HepG2 (cell line): ENCODE results near the gene TTC39C. TPM values are rescaled to one million over a fixed set of nuclear protein-coding genes. Genes with fewer than 3 reads are reported as not detected.
"Not testable (repeated sequence)": the region's sequence is repeated elsewhere in the genome, so short reads cannot be mapped to it uniquely, and the experiment has no call there.

Experiments
- ATAC-seq: fragments of 200-7000 bp; cut with Tn5 transposase; 3 replicates; pipeline ENCODE4 v1.9.1; 2020; ENCODE audit warnings: mild to moderate bottlenecking, moderate library complexity
- BruUV-seq: library from RNA; stranded (reverse); fragments of 400-500 nt; replicated peaks from 2 replicates; lab custom pipeline; 2021; lab: Mats Ljungman, UMichigan
- CTCF ChIA-PET: fragments of 300-600 bp; formaldehyde crosslinking; extraction: SDS; loops from one replicate; lab custom pipeline; 2021; ENCODE audit warnings: low total read pairs, inconsistent platforms, low intra/inter-chr PET ratio; lab: Yijun Ruan, JAX
- POLR2A ChIA-PET: fragments of 350-600 bp; sonication (Branson Sonifier 250); formaldehyde crosslinking; loops from one replicate; lab custom pipeline; 2020; ENCODE audit warnings: antibody characterized with exemption, inconsistent platforms; lab: Yijun Ruan, JAX
- DNase-seq: peaks from one replicate; pipeline ENCODE4 v3.0.0-alpha.2; 2015; ENCODE audit warnings: low spot score
- FAIRE-seq: peaks from 3 replicates; lab custom pipeline; 2011; peaks lifted over from hg19 to GRCh38; lab: Jason Lieb, UNC
- H2AFZ ChIP-seq: one replicate; pipeline ENCODE4 v1.6.1; 2011; ENCODE audit warnings: low read length, inconsistent platforms
- H3K27ac ChIP-seq: fragments of 300-600 bp; 3 replicates; pipeline ENCODE4 v1.8.0; 2011; ENCODE audit warnings: mixed run types, mild to moderate bottlenecking, mixed read lengths, low read length, inconsistent platforms; ENCODE audit not compliant: insufficient read depth; ENCODE audit errors: extremely low read length
- H3K27me3 ChIP-seq, 2 experiments: fragments of 200-600 bp in 1 of 2; 2 replicates in 1 of 2; 3 replicates in 1 of 2; pipeline versions ENCODE4 v1.6.0 to v1.8.0; 2011; ENCODE audit warnings: low read length in 2 of 2, mild to moderate bottlenecking in 2 of 2, moderate library complexity in 2 of 2, inconsistent platforms in 1 of 2; ENCODE audit not compliant: insufficient read depth in 2 of 2, control insufficient read depth in 1 of 2
- H3K36me3 ChIP-seq, 2 experiments: fragments of 200-600 bp in 1 of 2; replicated peaks in 1 of 2; 2 replicates in 1 of 2; 3 replicates in 1 of 2; pipeline versions ENCODE4 v1.5.1 to v1.8.0; 2011; ENCODE audit warnings: low read length in 2 of 2, inconsistent platforms in 1 of 2; ENCODE audit not compliant: insufficient read depth in 2 of 2, control insufficient read depth in 1 of 2
- H3K4me1 ChIP-seq: 2 replicates; pipeline ENCODE4 v1.5.1; 2012; ENCODE audit warnings: low read length, inconsistent platforms; ENCODE audit not compliant: insufficient read depth
- H3K4me2 ChIP-seq: 2 replicates; pipeline ENCODE4 v1.6.0; 2011; ENCODE audit warnings: low read depth, low read length, inconsistent platforms
- H3K4me3 ChIP-seq, 3 experiments: fragments of 200-600 bp in 1 of 3; sonication (generic), shearing (Covaris generic) in 1 of 3; replicated peaks in 1 of 3; 2 replicates each; pipeline ENCODE4 v1.5.1; 2011 to 2016; ENCODE audit warnings: low read length in 3 of 3, inconsistent platforms in 2 of 3, low read depth in 2 of 3, mild to moderate bottlenecking in 2 of 3, control low read depth in 1 of 3, mixed read lengths in 1 of 3; ENCODE audit not compliant: insufficient read depth in 1 of 3
- H3K79me2 ChIP-seq: one replicate; pipeline ENCODE4 v1.6.1; 2011; ENCODE audit warnings: low read length, inconsistent platforms; ENCODE audit not compliant: insufficient read depth
- H3K9ac ChIP-seq: 2 replicates; pipeline ENCODE4 v1.6.0; 2011; ENCODE audit warnings: mild to moderate bottlenecking, low read depth, low read length, inconsistent platforms; ENCODE audit not compliant: insufficient read depth
- H3K9me3 ChIP-seq: 2 replicates; pipeline ENCODE4 v1.5.1; 2012; ENCODE audit warnings: mild to moderate bottlenecking, low read length
- H4K20me1 ChIP-seq: 2 replicates; pipeline ENCODE4 v1.6.0; 2011; ENCODE audit warnings: inconsistent platforms, mild to moderate bottlenecking, low read length, moderate library complexity; ENCODE audit not compliant: insufficient read depth
- CAMTA2 ChIP-seq: sonication (generic); formaldehyde crosslinking; IDR thresholded peaks from 2 replicates; pipeline ENCODE4 v1.4.0; 2020; ENCODE audit warnings: mild to moderate bottlenecking, missing genetic modification reagents, borderline replicate concordance
- CEBPB ChIP-seq: IDR thresholded peaks from 2 replicates; pipeline ENCODE4 v1.6.1; 2011; ENCODE audit warnings: low read depth, low read length, improper control_type of control experiment, borderline replicate concordance
- CEBPG ChIP-seq: IDR thresholded peaks from 2 replicates; pipeline ENCODE4 v1.6.1; 2016
- NCOR1 ChIP-seq: fragments of 200-600 bp; sonication (generic); IDR thresholded peaks from 2 replicates; pipeline ENCODE4 v1.7.0; 2017; ENCODE audit warnings: antibody characterized with exemption, low read length, borderline replicate concordance
- WGBS: methylation state at CpG from one replicate; pipeline ENCODE4 v1.1.6; 2017; ENCODE audit warnings: low lambda C conversion rate; 5-methylcytosine and 5-hydroxymethylcytosine counted together
- in situ Hi-C: cut with HindIII; loops from 2 replicates; pipeline ENCODE4 v1.10.0; 2017; ENCODE audit warnings: low pct_unique_long_range_greater_than_20kb; ENCODE audit not compliant: extremely low pct_ligation_motif_present
- intact Hi-C: fragments of 100-400 bp; cut with micrococcal nuclease; formaldehyde crosslinking; loops from one replicate; pipeline ENCODE4 v1.10.0; 2022; ENCODE audit not compliant: unreplicated experiment
- polyA plus RNA-seq, 8 experiments: library from polyadenylated mRNA; depleted of rRNA in 3 of 8; stranded (reverse) in 7 of 8; unstranded in 1 of 8; fragments of >200 nt; fragmentation: Illumina TruSeq in 4 of 8; extraction: Trizol in 4 of 8; gene quantifications; 2 replicates each; pipeline versions ENCODE4 v1.2.1 to v1.2.3, GENCODE V29; 2011 to 2016; ENCODE audit warnings: low read depth in 4 of 8, missing spikeins in 1 of 8, mixed read lengths in 1 of 8; ENCODE audit not compliant: insufficient read depth in 1 of 8
- total RNA-seq, 5 experiments: library from RNA; depleted of rRNA; stranded (reverse); fragments of >200 nt; fragmentation: Illumina TruSeq; extraction: Trizol; gene quantifications; 2 replicates each; pipeline ENCODE4 v1.2.3, GENCODE V29; 2016; ENCODE audit warnings: low read depth in 1 of 5

TTC39C gene
- total and polyA plus RNA-seq, 2 of the 13 experiments (the other 11 are each of a cell fraction or from before 2014, with no cell fraction given): 19.1 to 25.9 TPM

DNA sequence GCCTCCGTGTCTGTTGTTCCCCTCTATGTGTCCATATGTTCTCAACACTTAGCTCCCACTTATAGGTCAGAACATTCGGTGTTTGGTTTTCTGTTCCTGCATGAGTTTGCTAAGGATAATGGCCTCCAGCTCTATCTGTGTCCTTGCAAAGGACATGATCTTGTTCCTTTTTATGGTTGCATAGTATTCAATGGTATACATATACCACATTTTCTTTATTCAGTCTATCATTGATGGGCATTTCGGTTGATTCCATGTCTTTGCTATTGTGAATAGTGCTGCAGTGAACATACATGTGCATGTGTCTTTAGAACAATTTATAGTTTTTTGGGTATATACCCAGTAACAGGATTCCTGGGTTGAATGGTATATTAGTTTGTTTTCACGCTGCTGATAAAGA lies 44.8 kb downstream of the TTC39C start:
- CTCF ChIA-PET, BruUV-seq, H3K27me3 ChIP-seq, in situ Hi-C loops, intact Hi-C loops, H4K20me1 ChIP-seq, H3K4me3 ChIP-seq, H3K27ac ChIP-seq, H3K9ac ChIP-seq, H3K36me3 ChIP-seq, FAIRE-seq, H2AFZ ChIP-seq, H3K9me3 ChIP-seq, POLR2A ChIA-PET, H3K4me2 ChIP-seq, H3K79me2 ChIP-seq, DNase-seq, ATAC-seq: not testable (repeated sequence)
- WGBS: 73% methylated on average over 4 of the region's 4 CpGs
- H3K4me1 ChIP-seq: peaks cover 44% of the 10 kb centered on the region

- ATAC-seq: no peak
- in situ Hi-C loops: no loop called here
- Histone ChIP-seq H3K27me3 (no peaks in the 10 kb centered on the region), H3K36me3 (no peaks in the 10 kb centered on the region), H2AFZ (no peak overlapping the region), H3K9ac (no peak overlapping the region), H3K4me2 (no peak overlapping the region), H3K79me2 (no peaks in the 10 kb centered on the region), H3K4me1 (peaks cover 54% of the 10 kb centered on the region), H4K20me1 (no peaks in the 10 kb centered on the region), H3K9me3 (no peaks in the 10 kb centered on the region), H3K27ac (no peak overlapping the region), H3K4me3 (no peak overlapping the region)
- DNase-seq: peak; percentile 56
- POLR2A ChIA-PET: no interaction called here
- intact Hi-C loops: no loop called here
- CTCF ChIA-PET: no interaction called here
- TF ChIP-seq NCOR1 (0 out of 2 replicates have a peak, but pooled peaks have one; percentile 11), CEBPB (peak; percentile 71), CEBPG (CRISPR knock-in tag) (peak; percentile 43; the same call in 1 of the 2 replicates), CAMTA2 (CRISPR knock-in tag) (no peak)
- WGBS: 36% methylated on average over 2 of the region's 2 CpGs
- no TSS peak for BruUV-seq
- FAIRE-seq: no peak
These were observed 46.1 kb downstream of the TTC39C start for GRCh38 chr18:24060644-24061043.
